Inflammatory macrophage treated with lipopolysaccharide for 1 hour (primary cell): ENCODE measurements around the gene TBC1D8.
"Not testable (repeated sequence)": the region's sequence is repeated elsewhere in the genome, so short reads cannot be mapped to it uniquely, and the experiment has no call there.

ENCODE experiments used
- DNase-seq, 2 donors: peaks; one replicate each; pipeline ENCODE4 v3.0.0-alpha.2; 2020 to 2022

TBC1D8 gene

GRCh38 chr2:101063352-101064124 lies 87.6 kb downstream of the TBC1D8 start:
- peak in 1 of 2 donors; percentile 21 for DNase-seq

- no peak for DNase-seq
These were observed 92.8 kb downstream of the TBC1D8 start for GRCh38 chr2:101058386-101058785.

- no peak for DNase-seq
These were observed 93.9 kb downstream of the TBC1D8 start for GRCh38 chr2:101057051-101057933.

GRCh38 chr2:101053117-101053516 lies 98.1 kb downstream of the TBC1D8 start:
- no peak for DNase-seq

GRCh38 chr2:101052147-101052546 lies 99.0 kb downstream of the TBC1D8 start:
- no peak for DNase-seq

- DNase-seq: not testable (repeated sequence)
These were observed 100.3 kb downstream of the TBC1D8 start for GRCh38 chr2:101050886-101051285.

- no peak for DNase-seq
These were observed 102.4 kb downstream of the TBC1D8 start for GRCh38 chr2:101048756-101049155.

GRCh38 chr2:101047774-101048173 lies 103.4 kb downstream of the TBC1D8 start:
- no peak for DNase-seq

- DNase-seq: no peak
These were observed 104.0 kb downstream of the TBC1D8 start for GRCh38 chr2:101047075-101047766.

GRCh38 chr2:101045330-101045729 lies 105.9 kb downstream of the TBC1D8 start:
- DNase-seq: no peak

GRCh38 chr2:101041413-101041812 lies 109.8 kb downstream of the TBC1D8 start:
- DNase-seq: peak; percentile 80 to 86

- DNase-seq: peak; percentile 62 to 74
These were observed 110.4 kb downstream of the TBC1D8 start for GRCh38 chr2:101040761-101041160.

GRCh38 chr2:101040072-101040471 lies 111.1 kb downstream of the TBC1D8 start:
- no peak for DNase-seq

GRCh38 chr2:101038455-101039255 lies 112.5 kb downstream of the TBC1D8 start:
- peak; percentile 34 to 44 for DNase-seq

- DNase-seq: no peak
These were observed 113.9 kb downstream of the TBC1D8 start for GRCh38 chr2:101037161-101037755.

- DNase-seq: peak; percentile 19 to 39
These were observed 114.6 kb downstream of the TBC1D8 start for GRCh38 chr2:101036562-101036961.

- no peak for DNase-seq
These were observed 119.0 kb downstream of the TBC1D8 start for GRCh38 chr2:101032084-101032776.

GRCh38 chr2:101030866-101031554 lies 120.2 kb downstream of the TBC1D8 start:
- DNase-seq: peak in 1 of 2 donors; percentile 5

- no peak for DNase-seq
These were observed 123.3 kb downstream of the TBC1D8 start for GRCh38 chr2:101027852-101028251.

- DNase-seq: no peak
These were observed 124.2 kb downstream of the TBC1D8 start for GRCh38 chr2:101026923-101027469.
